ENCODE results near the gene RHOF.

Gene RHOF

DNA sequence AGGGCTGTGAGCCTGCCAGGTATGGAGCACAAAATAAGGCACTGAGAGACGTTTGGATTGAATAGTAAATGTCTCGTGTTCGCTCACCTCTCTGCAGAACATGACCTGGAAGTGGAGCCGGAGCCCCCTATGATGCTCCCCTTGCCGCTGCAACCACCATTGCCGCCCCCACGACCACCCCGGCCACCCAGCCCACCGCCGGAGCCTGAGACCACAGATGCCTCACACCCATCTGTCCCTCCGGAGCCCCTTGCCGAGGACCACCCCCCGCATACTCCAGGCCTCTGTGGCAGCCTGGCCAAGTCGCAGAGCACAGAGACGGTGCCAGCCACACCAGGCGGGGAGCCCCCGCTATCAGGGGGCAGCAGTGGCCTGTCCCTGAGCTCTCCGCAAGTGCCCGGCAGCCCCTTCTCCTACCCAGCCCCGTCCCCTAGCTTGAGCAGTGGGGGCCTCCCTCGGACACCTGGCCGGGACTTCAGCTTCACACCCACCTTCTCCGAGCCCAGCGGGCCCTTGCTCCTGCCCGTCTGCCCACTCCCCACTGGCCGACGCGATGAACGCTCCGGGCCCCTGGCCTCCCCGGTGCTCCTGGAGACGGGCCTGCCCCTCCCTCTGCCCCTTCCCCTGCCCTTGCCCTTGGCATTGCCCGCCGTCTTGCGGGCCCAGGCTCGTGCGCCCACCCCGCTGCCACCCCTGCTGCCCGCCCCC lies 29.1 kb upstream of the RHOF start:
- no peak overlapping the region for H3K4me3 ChIP-seq (IDR thresholded peaks at IDR 0.05; ENCODE audit: insufficient read depth, low read depth, low read length)
- H3K27me3 ChIP-seq (ENCODE audit: insufficient read depth, low read depth) = no peaks in the 10 kb centered on the region
- H3K27ac ChIP-seq = no peak overlapping the region
- no peaks in the 10 kb centered on the region for H4K20me1 ChIP-seq (ENCODE audit: insufficient read depth)
- H3K4me2 ChIP-seq = no peak overlapping the region
- no peaks in the 10 kb centered on the region for H3K36me3 ChIP-seq (ENCODE audit: insufficient read depth)
- H3K79me2 ChIP-seq (ENCODE audit: insufficient read depth, low read depth) = no peaks in the 10 kb centered on the region
- H2AFZ ChIP-seq (ENCODE audit: low read depth) = no peak overlapping the region
- H3K9ac ChIP-seq = no peak overlapping the region
- TF ChIP-seq, protein P1, sequence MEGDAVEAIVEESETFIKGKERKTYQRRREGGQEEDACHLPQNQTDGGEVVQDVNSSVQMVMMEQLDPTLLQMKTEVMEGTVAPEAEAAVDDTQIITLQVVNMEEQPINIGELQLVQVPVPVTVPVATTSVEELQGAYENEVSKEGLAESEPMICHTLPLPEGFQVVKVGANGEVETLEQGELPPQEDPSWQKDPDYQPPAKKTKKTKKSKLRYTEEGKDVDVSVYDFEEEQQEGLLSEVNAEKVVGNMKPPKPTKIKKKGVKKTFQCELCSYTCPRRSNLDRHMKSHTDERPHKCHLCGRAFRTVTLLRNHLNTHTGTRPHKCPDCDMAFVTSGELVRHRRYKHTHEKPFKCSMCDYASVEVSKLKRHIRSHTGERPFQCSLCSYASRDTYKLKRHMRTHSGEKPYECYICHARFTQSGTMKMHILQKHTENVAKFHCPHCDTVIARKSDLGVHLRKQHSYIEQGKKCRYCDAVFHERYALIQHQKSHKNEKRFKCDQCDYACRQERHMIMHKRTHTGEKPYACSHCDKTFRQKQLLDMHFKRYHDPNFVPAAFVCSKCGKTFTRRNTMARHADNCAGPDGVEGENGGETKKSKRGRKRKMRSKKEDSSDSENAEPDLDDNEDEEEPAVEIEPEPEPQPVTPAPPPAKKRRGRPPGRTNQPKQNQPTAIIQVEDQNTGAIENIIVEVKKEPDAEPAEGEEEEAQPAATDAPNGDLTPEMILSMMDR (conservative IDR thresholded peaks at IDR 0.05; ENCODE audit: low read depth, low read length) = no peak
- no peaks in the 10 kb centered on the region for H3K4me1 ChIP-seq (ENCODE audit: low read depth, poor library complexity, severe bottlenecking)

DNA sequence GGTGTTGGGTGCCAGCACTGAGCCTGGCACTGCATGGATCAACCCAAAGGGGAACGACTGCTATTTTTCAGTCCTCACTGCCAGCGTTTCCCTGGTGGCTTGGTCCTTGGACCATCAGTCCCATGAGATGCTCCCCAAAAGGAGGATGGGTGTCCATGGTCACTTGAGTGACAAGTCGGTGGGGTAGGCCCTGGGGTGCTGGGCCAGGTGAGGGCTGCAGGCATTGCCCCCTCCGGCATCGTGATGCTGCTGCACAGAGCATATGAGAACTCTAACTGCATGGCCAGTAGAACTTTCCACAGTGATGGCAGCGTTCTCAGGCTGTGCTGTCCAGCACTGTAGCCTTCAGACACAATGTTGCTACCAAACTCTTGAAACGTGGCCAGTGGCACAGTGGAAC lies 26.6 kb upstream of the RHOF start:
- TF ChIP-seq, protein P1 (conservative IDR thresholded peaks at IDR 0.05; ENCODE audit: low read depth, low read length) = no peak
- no peak overlapping the region for H3K27ac ChIP-seq
- H3K79me2 ChIP-seq (ENCODE audit: insufficient read depth, low read depth) = no peaks in the 10 kb centered on the region

DNA sequence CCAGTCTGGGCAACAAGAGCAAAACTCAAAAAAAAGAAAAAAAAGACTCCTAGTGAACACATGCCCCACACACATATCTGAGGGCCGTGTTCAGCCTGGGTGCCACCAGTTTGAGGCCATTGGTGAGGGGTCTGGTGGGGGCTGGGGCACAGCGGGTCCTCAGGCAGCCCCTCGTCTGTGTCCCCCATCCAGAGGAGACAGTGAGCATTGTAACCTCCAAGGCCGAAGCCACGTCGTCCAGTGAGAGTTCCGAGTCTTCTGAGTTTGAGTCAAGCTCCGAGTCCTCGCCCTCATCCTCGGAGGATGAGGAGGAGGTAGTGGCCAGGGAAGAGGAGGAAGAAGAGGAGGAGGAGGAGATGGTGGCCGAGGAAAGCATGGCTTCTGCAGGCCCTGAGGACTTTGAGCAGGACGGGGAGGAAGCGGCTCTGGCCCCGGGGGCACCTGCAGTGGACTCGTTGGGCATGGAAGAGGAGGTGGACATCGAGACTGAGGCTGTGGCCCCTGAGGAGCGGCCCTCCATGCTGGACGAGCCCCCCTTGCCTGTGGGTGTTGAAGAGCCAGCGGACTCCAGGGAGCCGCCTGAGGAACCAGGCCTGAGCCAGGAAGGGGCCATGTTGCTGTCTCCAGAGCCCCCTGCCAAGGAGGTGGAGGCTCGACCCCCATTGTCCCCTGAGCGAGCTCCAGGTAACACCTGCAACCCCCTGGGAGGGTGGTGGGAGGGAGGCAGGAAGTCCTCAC lies 25.9 kb upstream of the RHOF start:
- Histone ChIP-seq H3K4me3 (IDR thresholded peaks at IDR 0.05; ENCODE audit: insufficient read depth, low read depth, low read length) (no peak overlapping the region), H3K36me3 (ENCODE audit: insufficient read depth) (no peaks in the 10 kb centered on the region), H3K27ac (no peak overlapping the region), H4K20me1 (ENCODE audit: insufficient read depth) (no peaks in the 10 kb centered on the region), H2AFZ (ENCODE audit: low read depth) (no peak overlapping the region), H3K27me3 (ENCODE audit: insufficient read depth, low read depth) (no peaks in the 10 kb centered on the region), H3K4me1 (ENCODE audit: low read depth, poor library complexity, severe bottlenecking) (no peaks in the 10 kb centered on the region), H3K9ac (no peak overlapping the region), H3K4me2 (no peak overlapping the region), H3K79me2 (ENCODE audit: insufficient read depth, low read depth) (no peaks in the 10 kb centered on the region)
- TF ChIP-seq, protein P1 (conservative IDR thresholded peaks at IDR 0.05; ENCODE audit: low read depth, low read length) = no peak

More for the DNA sequence above, 26.6 kb upstream of the RHOF start:
- Histone ChIP-seq H3K4me2 (no peak overlapping the region), H3K4me3 (IDR thresholded peaks at IDR 0.05; ENCODE audit: insufficient read depth, low read depth, low read length) (no peak overlapping the region), H2AFZ (ENCODE audit: low read depth) (no peak overlapping the region), H3K36me3 (ENCODE audit: insufficient read depth) (no peaks in the 10 kb centered on the region), H3K27me3 (ENCODE audit: insufficient read depth, low read depth) (no peaks in the 10 kb centered on the region), H3K4me1 (ENCODE audit: low read depth, poor library complexity, severe bottlenecking) (no peaks in the 10 kb centered on the region), H3K9ac (no peak overlapping the region), H4K20me1 (ENCODE audit: insufficient read depth) (no peaks in the 10 kb centered on the region)

DNA sequence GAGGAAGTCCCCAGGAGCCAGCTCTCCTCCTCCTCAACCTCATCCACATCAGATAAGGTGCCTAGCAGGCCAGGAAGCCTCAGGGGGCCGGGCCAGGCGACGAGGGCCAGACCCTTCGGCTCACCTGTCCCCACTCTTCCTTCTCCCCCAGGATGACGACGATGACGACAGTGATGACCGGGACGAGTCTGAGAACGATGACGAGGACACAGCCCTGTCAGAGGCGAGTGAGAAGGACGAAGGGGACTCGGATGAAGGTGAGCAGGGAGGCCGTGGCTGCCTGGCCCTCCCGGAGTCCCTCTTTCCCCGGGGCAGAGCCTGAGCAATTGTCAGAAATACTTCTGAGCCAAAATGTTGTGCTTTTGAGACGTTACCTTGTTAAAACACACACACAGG lies 24.2 kb upstream of the RHOF start:
- Histone ChIP-seq H3K27me3 (ENCODE audit: insufficient read depth, low read depth) (no peaks in the 10 kb centered on the region), H3K4me3 (IDR thresholded peaks at IDR 0.05; ENCODE audit: insufficient read depth, low read depth, low read length) (no peak overlapping the region), H3K36me3 (ENCODE audit: insufficient read depth) (no peaks in the 10 kb centered on the region), H3K4me1 (ENCODE audit: low read depth, poor library complexity, severe bottlenecking) (no peaks in the 10 kb centered on the region), H4K20me1 (ENCODE audit: insufficient read depth) (no peaks in the 10 kb centered on the region), H3K27ac (no peak overlapping the region), H3K4me2 (no peak overlapping the region), H2AFZ (ENCODE audit: low read depth) (no peak overlapping the region), H3K79me2 (ENCODE audit: insufficient read depth, low read depth) (peaks cover 7% of the 10 kb centered on the region; the same call in 1 of the 2 replicates), H3K9ac (no peak overlapping the region)
- TF ChIP-seq, protein P1 (conservative IDR thresholded peaks at IDR 0.05; ENCODE audit: low read depth, low read length) = no peak

Measured in KMS-11 (cell line).